ENCODE results near the gene ABTB2. TPM values are rescaled to one million over a fixed set of nuclear protein-coding genes. Genes with fewer than 3 reads are reported as not detected.

ABTB2 gene
- total RNA-seq, 2 donors from 2014 or later: 5.8 to 11.1 TPM

DNA sequence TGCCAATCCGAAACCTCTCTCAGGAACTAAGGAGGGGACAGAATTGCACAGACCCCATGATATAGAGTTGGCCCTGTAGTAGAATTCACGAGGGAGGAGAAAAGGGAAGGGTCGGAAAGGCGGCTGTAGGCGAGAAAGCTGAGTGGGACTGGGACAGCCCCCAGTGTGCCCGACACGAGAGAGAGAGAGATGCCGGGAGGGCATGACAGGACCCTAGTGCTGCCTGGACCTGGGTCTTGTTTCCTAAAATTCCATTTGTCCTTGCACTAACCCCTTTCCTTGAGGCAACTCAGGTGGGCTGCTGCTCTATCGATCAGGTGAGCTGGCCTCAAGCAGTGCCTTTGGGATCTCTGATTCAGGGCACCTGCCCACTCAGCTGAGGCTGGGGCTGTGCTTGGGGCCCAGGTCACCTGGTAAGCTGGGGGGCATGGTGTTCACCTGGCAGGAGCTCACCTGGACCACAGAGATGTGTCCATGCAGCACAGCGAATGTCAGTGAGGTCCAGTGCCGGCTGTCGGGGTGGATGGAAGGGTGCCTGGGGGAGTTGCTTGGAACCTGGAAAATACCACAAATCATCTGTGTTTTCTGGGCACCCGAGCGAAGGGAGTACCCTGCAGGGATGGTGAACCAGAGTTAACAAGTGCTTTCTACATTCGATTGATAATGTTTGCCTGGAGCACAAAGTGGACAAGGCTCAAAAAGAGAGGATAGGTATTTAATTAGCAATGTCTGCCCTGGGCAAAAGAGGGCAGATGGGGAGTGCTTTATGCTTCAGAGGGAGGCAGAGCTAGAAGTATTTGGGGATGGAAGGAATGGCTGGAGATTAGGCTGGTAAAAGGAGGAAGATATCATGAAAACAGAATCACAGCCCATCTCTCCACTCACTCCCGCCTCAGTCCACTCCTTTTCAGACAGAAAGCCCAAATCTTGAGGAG, 190.7 kb downstream of the ABTB2 start:
- no peak overlapping the region for H3K27ac ChIP-seq
- no peak overlapping the region for H3K9ac ChIP-seq (ENCODE audit: low read depth in 2 of 2, low read length in 2 of 2)
- no peaks in the 10 kb centered on the region for H3K4me1 ChIP-seq
- no peak for DNase-seq
- H3K36me3 ChIP-seq: no peaks in the 10 kb centered on the region
- TF ChIP-seq CTCF (IDR thresholded peaks at IDR 0.05): no peak
- H3K27me3 ChIP-seq: no peaks in the 10 kb centered on the region
- H3K9me3 ChIP-seq: no peaks in the 10 kb centered on the region
- intact Hi-C loops (cut with DNase I): no loop called here
- H3K4me3 ChIP-seq: no peak overlapping the region

- Histone ChIP-seq H3K4me3 (no peak overlapping the region), H3K9me3 (no peaks in the 10 kb centered on the region), H3K9ac (ENCODE audit: low read depth in 2 of 2, low read length in 2 of 2) (no peak overlapping the region), H3K27ac (no peak overlapping the region), H3K4me1 (no peaks in the 10 kb centered on the region), H3K36me3 (no peaks in the 10 kb centered on the region), H3K27me3 (no peaks in the 10 kb centered on the region)
- DNase-seq: no peak
- no peak for TF ChIP-seq CTCF (IDR thresholded peaks at IDR 0.05)
- intact Hi-C loops (cut with DNase I): no loop called here
Measured at GRCh38 chr11:34165786-34166555, 191.8 kb downstream of the ABTB2 start.

- H3K9me3 ChIP-seq: no peaks in the 10 kb centered on the region
- no peaks in the 10 kb centered on the region for H3K27me3 ChIP-seq
- H3K9ac ChIP-seq (ENCODE audit: low read depth in 2 of 2, low read length in 2 of 2): no peak overlapping the region
- no peak overlapping the region for H3K4me3 ChIP-seq
- no peak for DNase-seq
- no peak for TF ChIP-seq CTCF (IDR thresholded peaks at IDR 0.05)
- intact Hi-C loops (cut with DNase I): no loop called here
- H3K36me3 ChIP-seq: no peaks in the 10 kb centered on the region
- no peaks in the 10 kb centered on the region for H3K4me1 ChIP-seq
- H3K27ac ChIP-seq: no peak overlapping the region
Measured at GRCh38 chr11:34165121-34165520, 192.7 kb downstream of the ABTB2 start.

- Histone ChIP-seq H3K4me1 (no peaks in the 10 kb centered on the region), H3K9me3 (no peaks in the 10 kb centered on the region), H3K4me3 (no peak overlapping the region), H3K36me3 (no peaks in the 10 kb centered on the region), H3K27ac (no peak overlapping the region), H3K27me3 (no peaks in the 10 kb centered on the region), H3K9ac (ENCODE audit: low read depth in 2 of 2, low read length in 2 of 2) (no peak overlapping the region)
- no peak for DNase-seq
- intact Hi-C loops (cut with DNase I): no loop called here
- TF ChIP-seq CTCF (IDR thresholded peaks at IDR 0.05): no peak
Measured at GRCh38 chr11:34162856-34163255, 195.0 kb downstream of the ABTB2 start.

DNA sequence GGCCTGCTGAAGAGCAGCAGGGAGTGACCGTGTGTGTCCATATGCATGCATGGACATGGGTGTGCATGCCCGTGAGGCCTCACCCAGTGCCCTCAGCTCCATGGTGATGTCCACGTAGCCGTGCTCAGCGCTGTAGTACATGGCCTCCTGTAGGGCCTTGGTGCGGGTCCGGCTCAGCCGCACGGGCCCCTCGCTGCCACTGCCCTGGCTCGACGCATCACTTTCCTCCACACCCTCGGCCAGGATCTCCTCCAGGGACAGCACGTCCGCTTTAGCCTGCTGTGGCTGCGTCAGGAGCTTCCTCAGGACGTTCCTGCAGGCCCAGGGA, 195.4 kb downstream of the ABTB2 start:
- Histone ChIP-seq H3K36me3 (no peaks in the 10 kb centered on the region), H3K9me3 (no peaks in the 10 kb centered on the region), H3K9ac (ENCODE audit: low read depth in 2 of 2, low read length in 2 of 2) (no peak overlapping the region), H3K27ac (no peak overlapping the region), H3K4me1 (no peaks in the 10 kb centered on the region), H3K27me3 (no peaks in the 10 kb centered on the region), H3K4me3 (no peak overlapping the region)
- DNase-seq: no peak
- TF ChIP-seq CTCF (IDR thresholded peaks at IDR 0.05): no peak
- intact Hi-C loops (cut with DNase I): no loop called here
